ENCODE measurements around the gene POMC.
A peak's percentile ranks its signal among the peaks of the same experiment; 100 is the strongest.

POMC gene

DNA sequence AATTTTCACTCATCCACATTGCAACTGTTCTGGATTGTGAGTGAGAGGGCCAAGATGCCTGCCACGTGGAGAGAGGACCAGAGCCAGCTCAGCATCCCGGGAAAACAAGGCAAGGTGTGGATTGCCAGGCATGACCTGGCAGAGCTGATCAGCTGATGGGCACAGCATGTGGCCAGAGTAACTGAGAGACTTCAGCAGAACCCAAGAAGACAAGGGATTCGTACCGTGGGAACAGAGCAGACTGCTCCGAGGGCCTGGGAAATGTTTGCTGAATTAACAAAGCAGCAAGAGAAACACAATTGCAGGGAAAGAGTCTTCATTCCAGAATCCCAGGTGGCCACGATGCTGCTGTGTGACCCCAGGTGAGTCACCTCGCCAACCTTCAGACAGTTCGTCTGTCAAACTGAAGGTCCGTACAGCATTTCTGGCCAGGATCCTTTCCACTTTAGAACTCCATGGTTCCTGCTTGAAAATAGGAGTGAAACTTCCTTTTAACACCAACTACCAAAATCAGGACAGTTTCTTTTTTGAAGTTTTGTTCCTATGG, 26.3 kb upstream of the POMC start:
- H3K27ac ChIP-seq = no peak overlapping the region
- TF ChIP-seq, protein P1, sequence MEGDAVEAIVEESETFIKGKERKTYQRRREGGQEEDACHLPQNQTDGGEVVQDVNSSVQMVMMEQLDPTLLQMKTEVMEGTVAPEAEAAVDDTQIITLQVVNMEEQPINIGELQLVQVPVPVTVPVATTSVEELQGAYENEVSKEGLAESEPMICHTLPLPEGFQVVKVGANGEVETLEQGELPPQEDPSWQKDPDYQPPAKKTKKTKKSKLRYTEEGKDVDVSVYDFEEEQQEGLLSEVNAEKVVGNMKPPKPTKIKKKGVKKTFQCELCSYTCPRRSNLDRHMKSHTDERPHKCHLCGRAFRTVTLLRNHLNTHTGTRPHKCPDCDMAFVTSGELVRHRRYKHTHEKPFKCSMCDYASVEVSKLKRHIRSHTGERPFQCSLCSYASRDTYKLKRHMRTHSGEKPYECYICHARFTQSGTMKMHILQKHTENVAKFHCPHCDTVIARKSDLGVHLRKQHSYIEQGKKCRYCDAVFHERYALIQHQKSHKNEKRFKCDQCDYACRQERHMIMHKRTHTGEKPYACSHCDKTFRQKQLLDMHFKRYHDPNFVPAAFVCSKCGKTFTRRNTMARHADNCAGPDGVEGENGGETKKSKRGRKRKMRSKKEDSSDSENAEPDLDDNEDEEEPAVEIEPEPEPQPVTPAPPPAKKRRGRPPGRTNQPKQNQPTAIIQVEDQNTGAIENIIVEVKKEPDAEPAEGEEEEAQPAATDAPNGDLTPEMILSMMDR (conservative IDR thresholded peaks at IDR 0.05) = no peak

DNA sequence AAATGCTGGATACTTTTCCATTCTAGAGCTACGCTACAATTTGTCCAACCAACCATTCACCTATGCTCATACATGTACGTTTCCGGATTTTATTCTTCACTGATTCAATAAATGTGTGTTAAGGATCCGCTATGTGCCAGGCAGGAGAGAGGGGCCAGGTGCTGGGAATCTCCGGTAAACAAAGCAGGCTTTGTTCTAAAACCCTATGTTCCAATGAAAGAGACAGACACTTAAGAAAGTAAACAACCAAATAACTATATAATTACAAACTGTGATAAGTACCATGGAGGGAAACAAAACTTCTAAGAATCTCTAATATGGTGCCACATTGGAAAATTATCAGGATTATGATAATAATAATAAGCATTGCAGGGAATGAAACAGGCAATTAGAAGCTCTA, 22.2 kb upstream of the POMC start:
- H3K27ac ChIP-seq = no peak overlapping the region; the same call in 1 of the 2 replicates
- TF ChIP-seq, protein P1 (conservative IDR thresholded peaks at IDR 0.05) = no peak

DNA sequence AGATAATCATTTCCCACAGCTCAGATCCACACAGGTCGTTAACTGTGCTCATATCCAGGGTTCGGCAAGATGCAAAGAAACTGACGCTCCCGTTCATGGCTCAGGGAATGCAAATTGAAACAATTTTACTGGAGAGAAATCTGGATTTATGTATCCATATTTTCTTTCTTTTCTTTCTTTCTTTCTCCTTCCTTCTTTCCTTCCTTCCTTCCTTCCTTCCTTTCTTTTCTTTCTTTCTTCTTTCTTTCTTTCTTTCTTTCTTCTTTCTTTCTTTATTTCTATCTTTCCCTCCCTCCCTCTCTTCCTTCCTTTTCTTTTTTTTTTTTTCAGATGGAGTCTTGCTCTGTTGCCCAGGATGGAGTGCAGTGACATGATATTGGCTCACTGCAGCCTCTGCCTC, 20.0 kb upstream of the POMC start:
- no peak overlapping the region for H3K27ac ChIP-seq
- TF ChIP-seq, protein P1 (conservative IDR thresholded peaks at IDR 0.05) = no peak

DNA sequence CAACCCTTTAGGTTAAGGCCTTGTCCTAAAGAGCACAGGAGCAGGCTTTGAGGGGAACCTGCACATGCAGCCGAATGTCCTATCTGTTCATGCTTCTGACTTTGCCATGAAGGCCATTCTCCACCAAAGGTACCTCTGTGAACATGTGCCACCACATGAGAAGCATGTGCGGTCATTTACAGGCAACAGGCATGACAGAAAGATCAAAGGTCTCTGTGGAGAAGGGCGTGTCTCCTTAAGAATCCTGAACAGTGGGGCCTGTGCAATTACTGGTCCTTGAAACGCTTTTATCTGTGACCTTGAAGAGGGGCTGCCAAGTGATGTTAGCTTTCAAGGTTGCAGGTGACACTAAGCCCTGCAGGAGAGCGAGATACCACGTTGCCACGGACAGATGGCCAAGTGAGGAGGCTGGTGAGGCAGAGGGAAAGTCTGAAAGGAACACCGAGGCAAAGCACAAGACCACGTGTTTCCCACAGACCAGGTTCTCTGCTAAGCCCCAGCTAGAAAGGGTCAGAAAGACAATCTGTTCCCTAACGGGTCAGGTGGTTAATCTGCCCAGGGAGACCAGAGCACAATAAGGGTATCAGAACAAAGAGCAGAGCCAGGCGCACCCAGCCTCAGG, 19.5 kb upstream of the POMC start:
- TF ChIP-seq, protein P1 (conservative IDR thresholded peaks at IDR 0.05) = no peak
- H3K27ac ChIP-seq = no peak overlapping the region

DNA sequence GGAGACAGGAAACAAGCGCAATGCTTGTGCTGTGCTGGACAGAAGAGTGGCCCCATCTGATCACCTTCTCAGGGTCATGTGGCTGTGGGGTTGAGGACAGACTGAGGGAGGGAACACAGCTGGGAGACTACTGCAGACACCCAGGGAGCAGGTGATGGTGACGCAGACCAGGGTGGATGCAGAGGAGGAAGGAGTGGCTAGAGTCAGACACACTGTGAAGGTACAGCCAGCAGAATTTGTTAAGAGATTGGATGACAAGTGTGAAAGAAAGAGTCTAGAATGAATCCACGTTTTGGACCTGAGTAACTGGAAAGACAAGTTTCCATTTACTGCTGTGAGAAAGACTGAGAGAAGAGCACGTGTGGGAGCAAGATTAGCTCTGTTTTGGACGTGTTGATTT, 15.9 kb upstream of the POMC start:
- TF ChIP-seq, protein P1 (conservative IDR thresholded peaks at IDR 0.05) = no peak

DNA sequence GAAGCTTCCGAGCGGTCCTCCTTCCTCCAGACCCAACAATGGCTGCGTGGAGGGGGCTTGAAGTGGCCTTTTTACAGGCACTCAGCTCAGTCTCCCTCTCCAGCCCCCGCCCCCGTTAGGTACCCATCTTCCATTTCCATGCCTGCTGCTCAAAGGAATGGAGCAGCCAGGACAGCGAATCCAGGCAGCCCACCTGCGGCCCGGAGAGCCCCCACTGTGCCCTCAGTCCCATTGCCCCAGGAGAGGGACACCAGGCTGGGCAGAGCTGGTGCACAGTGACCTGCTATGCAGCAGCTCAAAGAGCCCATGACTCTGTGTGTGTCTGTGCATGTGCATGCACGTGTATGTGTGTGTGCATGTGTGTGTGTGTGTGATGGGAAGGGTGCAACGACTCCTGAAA, 10.6 kb upstream of the POMC start:
- H3K27ac ChIP-seq = no peak overlapping the region
- TF ChIP-seq, protein P1 (conservative IDR thresholded peaks at IDR 0.05) = no peak

More for the DNA sequence above, 15.9 kb upstream of the POMC start:
- peak overlapping the region; percentile 59 for H3K27ac ChIP-seq

DNA sequence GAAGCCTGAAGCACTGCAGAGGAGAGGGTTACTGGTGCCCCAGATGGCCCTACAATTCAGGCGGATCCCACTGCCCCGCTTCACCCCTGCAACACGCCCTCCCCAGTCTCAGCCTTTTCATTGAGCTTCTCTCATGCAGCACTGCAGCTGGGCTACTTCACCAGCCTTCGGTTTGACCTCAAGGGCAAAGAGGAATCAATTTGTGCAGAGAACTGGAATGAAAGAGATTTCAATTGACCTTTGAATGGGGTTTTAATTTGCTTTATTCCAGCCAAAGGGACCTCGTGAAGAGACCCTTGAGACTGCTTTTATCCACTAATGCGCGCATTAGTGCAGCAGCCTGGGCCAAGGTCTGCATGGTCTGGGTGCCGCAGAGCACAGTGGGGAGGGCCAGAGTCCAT, 8.8 kb upstream of the POMC start:
- TF ChIP-seq, protein P1 (conservative IDR thresholded peaks at IDR 0.05) = no peak
- H3K27ac ChIP-seq = no peak overlapping the region

Data from VCaP (cell line).